ENCODE data around the gene FLT3LG.
A peak's percentile ranks its signal among the peaks of the same experiment; 100 is the strongest.
"Not testable (repeated sequence)": the region's sequence is repeated elsewhere in the genome, so short reads cannot be mapped to it uniquely, and the experiment has no call there.

The FLT3LG gene

DNA sequence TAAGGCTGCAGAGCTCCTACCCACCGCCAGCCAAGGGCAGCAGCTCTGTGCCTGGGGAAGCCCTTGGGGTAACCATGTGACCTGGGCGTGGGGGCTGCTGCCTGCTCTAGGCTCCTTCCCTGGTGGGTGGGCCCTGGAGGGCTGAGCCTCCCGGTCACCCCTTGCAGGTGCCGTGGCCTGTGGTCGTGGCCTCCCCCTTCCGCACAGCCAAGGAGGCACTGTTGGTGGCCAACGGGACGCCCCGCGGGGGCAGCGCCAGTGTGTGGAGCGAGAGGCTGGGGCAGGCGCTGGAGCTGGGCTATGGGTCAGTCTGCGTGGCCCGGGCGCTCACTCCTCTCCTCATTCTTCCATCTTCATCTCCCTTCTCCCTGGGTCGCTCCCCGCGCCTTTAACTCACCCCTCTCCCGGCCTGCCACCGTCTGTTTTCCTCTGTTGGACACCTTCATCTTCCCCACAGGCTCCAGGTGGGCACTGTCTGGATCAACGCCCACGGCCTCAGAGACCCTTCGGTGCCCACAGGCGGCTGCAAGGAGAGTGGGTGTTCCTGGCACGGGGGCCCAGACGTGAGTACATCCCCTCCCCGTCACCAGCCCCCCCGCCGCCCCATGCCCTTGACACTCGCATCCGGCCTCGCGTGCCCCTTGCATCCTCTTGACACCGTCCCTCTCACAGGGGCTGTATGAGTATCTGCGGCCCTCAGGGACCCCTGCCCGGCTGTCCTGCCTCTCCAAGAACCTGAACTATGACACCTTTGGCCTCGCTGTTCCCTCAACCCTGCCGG is 9.9 kb upstream of the FLT3LG start:
- no peak for DNase-seq

DNA sequence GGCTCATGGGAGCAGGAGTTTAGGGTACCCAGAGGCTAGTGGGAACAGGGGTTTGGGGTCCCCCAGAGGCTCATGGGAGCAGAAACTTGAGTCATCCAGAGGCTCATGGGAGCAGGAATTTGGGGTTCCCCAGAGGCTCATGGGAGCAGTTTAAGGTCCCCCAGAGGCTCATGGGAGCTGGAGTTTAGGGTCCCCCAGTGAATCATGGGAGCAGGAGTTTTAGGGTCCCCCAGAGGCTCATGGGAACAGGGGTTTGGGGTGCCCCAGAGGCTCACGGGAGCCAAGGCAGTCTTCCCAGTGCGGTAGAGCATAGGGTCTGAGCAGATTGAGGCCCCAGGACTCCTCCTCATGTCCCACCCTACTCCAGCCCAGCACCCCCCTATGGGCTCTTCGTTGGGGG is 8.6 kb upstream of the FLT3LG start:
- no peak for DNase-seq

DNA sequence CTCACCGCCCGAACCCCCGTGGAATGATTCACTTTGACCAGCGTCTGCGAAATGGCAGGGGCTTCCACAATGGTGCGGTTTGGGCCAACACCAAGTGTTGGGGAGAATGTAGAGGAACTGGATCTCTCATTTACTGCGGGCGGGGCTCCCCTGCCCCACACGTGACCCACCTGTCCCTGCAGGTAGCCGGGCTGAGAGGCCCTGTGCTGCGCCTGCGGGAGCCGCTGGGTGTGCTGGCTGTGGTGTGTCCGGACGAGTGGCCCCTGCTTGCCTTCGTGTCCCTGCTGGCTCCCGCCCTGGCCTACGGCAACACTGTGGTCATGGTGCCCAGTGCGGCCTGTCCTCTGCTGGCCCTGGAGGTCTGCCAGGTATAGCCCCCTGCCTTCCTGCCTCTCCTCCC is 5.8 kb upstream of the FLT3LG start:
- no peak for DNase-seq

DNA sequence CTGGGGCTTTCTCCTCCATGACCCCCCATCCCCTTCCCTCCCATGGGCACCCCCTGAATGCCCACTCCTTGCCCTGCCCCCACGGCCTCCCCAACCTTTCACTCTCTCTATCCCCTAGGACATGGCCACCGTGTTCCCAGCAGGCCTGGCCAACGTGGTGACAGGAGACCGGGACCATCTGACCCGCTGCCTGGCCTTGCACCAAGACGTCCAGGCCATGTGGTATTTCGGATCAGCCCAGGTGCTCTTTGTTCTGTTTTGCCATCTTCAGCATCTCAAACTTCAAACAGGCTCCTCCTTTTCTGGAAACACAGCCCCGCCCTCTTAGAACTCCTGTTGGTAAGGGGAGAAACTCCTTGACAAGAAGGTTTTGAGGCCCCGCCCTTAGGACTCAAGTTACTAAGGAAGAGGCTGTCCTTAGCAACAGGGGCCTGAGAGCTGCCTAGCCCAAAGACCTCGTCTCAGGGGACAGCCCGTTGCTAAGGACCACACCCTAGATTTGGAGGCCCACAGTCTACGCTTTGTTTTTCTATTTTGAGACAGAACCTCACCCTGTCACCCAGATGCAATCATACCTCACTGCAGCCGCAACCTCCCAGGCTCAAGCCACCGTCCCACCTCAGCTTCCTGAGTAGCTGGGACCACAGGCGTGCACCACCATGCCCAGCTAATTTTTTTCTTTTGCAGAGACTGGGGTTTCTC is 5.1 kb upstream of the FLT3LG start:
- DNase-seq, result peak; percentile 79

DNA sequence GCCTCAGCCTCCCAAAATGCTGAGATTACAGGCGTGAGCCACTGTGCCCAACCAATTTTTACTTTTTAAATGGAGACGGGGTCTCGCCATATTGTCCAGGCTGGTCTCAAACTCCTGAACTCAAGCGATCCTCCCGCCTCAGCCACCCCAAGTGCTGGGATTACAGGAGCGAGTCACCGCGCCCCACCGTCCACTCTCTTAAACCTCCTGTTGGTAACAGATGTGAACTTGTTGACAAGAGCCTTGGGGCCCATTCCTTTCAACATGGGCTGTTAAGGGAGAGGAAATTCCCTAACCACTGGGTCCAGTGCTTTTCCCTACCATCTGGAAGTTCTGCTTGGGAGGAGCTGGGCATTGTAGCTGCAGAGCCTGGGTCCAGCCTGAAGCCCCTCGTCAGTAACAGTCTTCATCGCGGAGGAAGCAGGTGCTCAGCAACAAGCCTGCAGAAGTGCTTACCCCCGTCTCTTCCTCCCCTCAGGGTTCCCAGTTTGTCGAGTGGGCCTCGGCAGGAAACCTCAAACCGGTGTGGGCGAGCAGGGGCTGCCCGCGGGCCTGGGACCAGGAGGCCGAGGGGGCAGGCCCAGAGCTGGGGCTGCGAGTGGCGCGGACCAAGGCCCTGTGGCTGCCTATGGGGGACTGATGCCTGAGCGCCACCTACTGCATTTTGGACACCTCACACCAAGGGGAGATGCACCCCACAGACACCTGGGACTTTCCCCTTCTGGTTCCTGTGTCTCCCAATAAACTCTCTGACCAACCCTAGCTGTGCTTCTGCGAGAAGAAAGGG is 4.0 kb upstream of the FLT3LG start:
- peak; percentile 96 for DNase-seq

DNA sequence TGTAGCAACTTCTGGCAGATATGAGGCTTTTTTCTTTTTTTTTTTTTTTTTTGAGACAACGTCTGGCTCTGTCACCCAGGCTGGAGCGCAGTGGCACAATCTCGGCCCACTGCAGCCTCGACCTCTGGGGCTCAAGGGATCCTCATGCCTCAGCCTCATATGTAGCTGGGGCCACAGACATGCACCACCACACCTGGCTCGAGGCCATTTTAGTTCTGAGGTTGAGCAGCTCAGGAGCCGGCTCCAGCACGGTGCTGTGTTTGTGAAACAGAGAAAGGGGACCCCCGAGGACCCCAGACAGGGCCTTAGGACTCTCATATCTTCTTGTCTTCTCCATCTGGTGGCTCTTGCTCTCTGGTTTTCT is 3.4 kb upstream of the FLT3LG start:
- DNase-seq, result no peak

DNA sequence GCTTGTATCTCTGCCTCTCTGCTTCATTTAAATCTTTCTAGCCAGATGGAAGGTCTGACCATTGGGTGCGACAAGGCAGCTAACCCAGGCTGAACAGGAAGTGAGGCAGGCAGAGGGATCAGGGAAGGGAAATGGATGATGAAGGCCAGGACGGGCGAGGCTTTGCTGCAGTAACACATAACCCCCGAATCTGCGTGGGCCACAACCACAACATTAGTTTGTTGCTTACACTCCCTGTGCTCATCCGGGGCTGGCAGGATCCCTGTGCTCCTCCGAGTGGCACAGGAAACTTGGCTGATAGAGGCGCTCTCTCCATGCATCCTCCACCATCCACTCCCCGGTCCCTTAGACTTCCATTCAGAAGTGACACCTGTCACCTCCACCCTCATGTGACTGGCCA is 1.1 kb upstream of the FLT3LG start:
- no peak for DNase-seq

DNA sequence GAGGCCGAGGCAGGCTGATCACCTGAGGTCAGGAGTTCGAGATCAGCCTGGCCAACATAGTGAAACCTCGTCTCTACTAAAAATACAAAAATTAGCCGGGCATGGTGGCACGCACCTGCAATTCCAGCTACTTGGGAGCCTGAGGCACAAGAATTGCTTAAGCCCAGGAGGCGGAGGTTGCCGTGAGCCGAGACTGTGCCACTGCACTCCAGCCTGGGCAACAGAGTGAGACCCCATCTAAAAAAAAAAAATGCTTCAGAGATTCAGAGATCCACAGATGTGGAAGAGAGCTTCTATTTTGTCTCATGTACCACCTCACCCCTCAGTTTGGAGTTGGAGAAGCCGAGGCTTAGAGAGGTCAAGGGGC is 531 bp upstream of the FLT3LG start:
- not testable (repeated sequence) for DNase-seq

DNA sequence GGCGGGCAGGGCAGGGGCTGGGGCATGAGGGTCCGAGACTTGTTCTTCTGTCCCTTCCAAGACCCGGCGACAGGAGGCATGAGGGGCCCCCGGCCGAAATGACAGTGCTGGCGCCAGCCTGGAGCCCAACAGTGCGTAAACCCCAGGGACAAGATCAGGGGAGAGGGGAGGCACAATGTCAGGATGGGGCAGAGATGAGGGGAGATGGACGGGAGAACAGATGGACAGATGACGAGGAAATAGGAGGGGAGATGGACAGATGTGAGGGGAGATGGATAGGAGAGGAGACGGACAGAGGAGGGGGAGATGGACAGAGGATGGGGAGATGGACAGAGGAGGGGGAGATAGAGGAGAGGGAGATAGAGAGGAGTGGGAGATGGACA is 518 bp downstream of the FLT3LG start:
- no peak for DNase-seq

DNA sequence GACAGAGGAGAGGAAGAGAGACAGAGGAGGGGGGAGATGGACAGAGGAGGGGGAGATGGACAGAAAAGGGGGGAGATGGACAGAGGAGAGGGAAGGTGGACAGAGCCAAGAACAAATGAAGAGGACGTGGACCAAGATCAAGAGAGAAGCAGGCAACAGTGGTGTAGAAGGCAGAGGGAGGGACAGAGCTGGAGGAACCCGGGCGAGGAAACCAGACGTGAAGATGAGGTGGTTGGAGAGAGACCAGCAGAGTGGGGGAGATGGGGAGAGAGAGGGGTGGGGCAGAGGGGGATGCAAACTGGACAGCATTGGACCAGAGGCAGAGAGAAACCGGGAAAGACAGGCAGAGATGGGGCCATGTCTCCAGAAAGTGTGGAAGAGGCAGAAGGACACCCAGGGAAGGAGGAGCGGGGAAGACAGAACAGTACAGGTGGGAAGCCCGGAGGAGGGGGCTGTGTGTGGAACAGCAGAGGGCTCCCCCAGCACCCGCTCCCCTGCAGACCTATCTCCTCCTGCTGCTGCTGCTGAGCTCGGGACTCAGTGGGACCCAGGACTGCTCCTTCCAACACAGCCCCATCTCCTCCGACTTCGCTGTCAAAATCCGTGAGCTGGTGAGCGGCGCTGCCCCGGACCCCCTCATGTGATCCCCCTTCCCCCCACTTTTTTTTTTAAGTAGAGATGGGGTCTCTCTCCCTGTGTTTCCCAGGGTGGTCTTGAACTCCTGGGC is 1.3 kb downstream of the FLT3LG start:
- DNase-seq, result no peak

DNA sequence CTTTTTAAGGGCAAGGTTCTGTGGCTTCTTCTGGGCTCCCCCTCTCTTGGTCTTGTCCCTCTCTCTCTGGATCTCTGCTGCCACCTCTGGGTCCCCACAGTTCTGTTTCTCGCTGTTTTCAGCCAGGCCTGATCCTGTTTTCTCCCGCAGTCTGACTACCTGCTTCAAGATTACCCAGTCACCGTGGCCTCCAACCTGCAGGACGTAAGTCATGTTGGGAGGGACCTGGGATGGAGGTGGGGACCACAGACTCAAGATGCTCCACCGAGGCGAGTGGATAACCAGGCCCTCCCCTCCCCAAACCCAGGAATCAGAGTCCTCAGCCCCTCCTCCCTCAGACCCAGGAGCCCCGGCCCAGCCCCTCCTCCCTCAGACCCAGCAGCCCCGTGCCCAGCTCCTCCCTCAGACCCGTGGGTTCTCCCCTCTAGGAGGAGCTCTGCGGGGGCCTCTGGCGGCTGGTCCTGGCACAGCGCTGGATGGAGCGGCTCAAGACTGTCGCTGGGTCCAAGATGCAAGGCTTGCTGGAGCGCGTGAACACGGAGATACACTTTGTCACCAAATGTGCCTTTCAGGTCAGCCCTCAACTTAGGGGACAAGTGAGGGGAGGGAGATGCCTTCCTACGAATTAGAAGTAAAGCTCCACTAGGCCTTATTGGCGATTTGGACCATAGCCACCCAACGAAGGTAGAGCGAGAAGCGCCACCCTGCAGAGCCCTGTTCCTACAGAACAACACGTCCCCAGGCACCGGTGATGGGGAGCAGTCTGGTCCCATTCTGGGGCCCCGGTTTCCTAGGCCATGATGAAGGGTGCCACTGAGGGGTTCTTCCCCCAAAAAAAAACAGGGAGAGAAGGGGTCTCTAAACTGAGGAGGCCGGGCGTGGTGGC is 2.2 kb downstream of the FLT3LG start:
- DNase-seq, result peak; percentile 34

DNA sequence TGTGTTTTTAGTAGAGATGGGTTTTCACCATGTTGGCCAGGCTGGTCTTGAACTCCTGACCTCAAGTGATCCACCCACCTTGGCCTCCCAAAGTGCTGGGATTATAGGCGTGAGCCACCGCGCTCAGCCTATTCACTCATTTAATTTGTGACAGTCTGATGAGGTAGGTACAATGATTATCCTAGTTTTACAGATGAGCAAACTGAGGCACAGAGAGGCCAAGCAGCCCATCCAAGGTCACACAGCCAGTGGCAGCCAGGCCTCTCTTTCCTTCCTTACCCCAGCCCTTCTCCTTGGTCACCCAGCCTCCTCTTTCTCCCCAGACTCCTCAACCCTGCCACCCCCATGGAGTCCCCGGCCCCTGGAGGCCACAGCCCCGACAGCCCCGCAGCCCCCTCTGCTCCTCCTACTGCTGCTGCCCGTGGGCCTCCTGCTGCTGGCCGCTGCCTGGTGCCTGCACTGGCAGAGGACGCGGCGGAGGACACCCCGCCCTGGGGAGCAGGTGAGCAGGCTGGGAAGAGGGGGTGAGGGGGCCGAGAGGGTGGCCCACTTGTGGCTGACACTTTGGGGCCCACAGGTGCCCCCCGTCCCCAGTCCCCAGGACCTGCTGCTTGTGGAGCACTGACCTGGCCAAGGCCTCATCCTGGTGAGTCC is 6.1 kb downstream of the FLT3LG start:
- DNase-seq, result no peak

DNA sequence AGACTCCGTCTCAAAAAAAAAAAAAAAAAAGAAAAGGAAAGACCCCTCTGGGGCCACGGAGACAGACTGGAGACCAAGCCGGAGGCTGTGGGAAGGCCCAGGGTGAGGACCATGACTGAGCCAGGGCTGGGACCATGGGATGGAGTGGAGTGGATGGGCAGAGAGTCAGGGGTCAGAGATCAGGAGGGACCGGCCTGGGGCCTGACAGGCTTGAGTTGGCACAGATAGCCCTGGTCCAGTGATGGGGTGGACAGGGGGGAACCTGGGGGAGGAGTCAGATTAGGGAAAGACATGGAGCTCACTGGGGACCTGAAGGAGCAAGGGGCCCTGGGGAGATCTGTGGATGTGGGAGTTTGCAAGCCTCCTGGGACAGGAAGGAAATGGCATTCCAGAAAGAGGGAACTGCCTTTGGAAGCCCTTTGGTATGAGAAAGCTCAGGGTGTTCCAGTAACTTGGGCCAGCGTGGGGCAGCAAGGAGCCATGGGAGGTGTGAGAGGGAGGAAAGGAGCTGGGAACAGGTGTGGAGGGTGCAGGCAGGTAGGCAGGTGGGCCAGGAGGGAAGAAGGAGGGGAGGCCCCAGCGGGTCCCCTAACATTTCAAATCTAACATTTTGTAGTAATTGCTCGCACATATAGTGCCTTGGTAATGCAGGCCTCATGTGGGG is 7.1 kb downstream of the FLT3LG start:
- DNase-seq, result no peak

DNA sequence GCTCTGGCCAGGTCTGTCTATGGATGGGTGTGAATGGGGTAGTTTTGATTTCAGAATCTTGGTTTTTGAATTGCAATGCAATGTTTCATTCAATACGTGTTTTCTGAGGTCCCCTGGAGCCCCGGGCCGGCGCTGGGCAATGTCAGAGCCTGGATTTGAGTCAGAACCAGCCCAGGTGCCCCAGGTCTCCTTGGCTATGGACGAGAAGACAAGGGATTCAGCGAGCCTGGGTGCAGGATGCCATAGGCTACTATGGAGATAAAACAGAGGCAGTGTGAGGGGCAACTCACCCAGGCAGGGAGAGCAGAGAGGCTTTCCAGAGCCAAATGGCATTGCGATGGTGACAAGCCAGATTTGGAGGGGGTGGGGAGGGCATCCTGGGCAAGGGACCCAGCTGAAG is 12.2 kb downstream of the FLT3LG start:
- no peak for DNase-seq

DNA sequence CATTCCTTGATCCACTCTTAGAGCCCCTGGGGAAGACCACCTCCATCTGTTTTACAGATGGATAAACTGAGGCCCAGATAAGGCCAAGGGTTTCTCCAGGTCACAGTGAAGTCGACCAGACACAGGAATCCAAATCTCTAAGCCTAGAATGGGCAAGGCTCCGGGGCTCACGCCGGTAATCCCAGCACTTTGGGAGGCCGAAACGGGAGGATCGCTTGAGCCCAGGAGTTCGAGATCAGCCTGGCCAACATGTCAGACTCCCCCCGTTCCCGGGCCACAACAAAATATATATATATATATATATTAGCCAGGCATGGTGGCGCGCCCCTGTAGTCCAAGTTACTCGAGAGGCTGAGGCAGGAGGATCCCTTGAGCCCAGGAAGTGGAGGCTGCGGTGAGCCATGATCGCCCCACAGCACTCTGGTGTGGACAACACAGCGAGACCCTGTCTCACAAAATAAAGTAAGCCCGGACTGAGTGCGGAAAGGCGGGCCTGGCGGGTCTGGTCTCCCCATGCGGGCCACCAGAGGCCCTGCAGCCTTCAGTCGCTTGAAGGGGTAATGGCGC is 12.8 kb downstream of the FLT3LG start:
- no peak for DNase-seq

DNA sequence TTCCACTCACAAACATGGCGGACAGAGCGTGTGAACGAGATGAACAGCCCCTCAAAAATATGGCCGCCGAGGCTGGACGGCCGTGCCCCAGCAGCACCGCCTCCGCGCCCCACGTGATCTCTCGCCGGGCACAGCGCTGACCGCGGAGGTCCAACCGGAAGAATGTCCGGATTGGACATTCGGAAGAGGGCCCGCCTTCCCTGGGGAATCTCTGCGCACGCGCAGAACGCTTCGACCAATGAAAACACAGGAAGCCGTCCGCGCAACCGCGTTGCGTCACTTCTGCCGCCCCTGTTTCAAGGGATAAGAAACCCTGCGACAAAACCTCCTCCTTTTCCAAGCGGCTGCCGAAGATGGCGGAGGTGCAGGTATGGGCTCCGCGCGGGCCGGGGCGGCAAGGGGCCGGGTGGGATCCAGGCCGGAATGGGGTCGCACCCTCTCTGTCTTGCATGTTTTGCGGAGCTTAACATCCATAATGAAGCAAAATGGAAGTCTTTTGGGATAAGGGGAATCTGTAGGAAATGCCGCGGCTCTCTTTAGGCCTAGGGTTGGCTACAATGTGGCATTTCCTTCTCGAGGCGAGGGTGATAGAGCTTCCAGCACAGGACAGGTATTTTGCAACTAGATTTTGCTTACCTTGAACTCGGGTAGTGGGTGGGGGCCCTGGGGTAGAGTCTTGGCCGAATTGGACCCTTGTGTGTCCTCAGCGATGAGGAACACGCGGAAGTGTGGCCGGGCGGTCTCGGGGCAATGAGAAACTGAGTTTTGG is 13.4 kb downstream of the FLT3LG start, which contains the start of gene RPL13A:
RPL13A (plus strand) TSS at position 332 of the 769 bp plus-strand sequence; CDS start at position 354, 22 bp downstream.
- peak; percentile 99 for DNase-seq

DNA sequence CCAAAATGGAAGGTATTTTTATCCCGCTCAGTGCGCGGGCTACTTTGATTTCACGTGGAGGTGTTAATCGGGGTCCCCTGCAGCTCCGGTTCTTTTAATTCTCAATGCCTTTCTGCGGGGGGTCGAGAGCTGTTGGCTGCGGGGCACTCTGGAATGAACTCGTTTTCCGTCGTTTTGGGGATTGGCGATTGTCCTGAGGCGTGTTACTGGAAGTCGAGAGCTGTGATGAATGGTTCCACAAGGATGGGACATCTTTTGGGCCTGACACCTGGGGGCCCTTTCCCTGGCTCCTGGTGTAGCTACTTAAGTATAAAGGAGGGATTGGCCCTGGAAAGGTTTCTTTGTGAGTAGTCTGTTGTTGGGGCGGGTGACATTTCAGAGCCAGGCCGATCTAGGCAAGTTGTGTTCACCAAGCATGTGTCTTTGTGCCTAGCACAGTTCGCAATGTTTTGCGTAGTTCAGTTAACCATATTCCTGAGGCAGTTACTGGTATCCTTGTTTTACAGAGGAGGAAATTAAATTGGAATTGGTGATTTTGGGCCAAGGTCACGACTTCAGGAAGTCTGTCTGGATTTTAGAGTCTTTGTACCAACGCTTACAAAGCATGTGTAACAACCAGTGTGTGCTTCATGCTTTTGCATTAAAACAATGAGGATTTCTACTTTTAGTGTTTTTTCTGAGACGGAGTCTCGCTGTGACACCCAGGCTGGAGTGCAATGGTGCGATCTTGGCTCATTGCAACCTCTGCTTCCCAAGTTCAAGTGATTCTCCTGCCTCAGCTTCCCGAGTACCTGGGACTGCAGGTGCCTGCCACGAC is 14.2 kb downstream of the FLT3LG start:
- DNase-seq, result no peak

DNA sequence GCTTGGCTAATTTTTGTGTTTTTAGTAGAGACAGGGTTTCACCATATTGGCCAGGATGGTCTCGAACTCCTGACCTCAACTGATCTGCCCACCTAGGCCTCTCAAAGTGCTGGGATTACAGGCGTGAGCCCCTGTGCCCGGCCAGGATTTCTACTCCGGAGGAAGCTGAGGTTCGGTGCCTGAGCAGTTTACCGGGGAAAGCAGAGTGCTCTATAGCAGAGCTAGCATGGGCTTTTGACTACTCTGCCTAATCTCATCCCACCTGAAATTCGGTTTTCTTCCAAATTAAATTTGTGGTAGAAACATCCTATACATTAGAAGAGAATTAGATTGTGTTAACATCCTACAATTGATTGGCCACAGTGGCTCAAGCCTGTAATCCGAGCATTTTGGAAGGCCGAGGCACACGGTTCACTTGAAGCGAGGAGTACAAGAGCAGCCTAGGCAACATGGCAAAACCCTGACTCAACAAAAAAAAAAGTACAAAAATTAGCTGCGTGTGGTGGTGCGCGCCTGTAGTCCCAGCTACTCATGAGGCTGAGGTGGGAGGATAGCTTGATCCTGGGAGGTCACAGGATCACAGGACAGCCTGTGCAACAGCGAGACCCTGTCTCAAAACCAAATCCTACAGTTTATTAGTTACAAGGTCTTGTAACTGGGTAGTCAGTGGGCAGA is 15.0 kb downstream of the FLT3LG start:
- no peak for DNase-seq
